Mammary microvascular endothelial cell (primary cell): ENCODE measurements around the gene TAS2R39. TPM values are rescaled to one million over a fixed set of nuclear protein-coding genes. Genes with fewer than 3 reads are reported as not detected.

Experiments used
- total RNA-seq: library from RNA; depleted of rRNA; stranded (reverse); fragments of >200 nt; gene quantifications from 2 replicates; pipeline ENCODE4 v1.2.3, GENCODE V29; 2015

TAS2R39 gene
- not detected in 2 replicates for total RNA-seq

GRCh38 chr7:143183024-143183423 lies at the start of gene TAS2R39:
TAS2R39 (plus strand) TSS chr7:143183419; CDS start chr7:143183419, 0 bp downstream.

GRCh38 chr7:143221737-143222136 lies 38.5 kb downstream of the TAS2R39 start, which contains the start of gene TAS2R40:
TAS2R40 (plus strand) TSS chr7:143222037; CDS start chr7:143222079, 42 bp downstream.

Other genes with a start within 250 kb of the TAS2R39 start
- gene TRPV5, start 249.7 kb upstream of the TAS2R39 start, total RNA-seq, result not detected in 2 replicates
- not detected in 2 replicates for gene LLCFC1, start 243.9 kb upstream of the TAS2R39 start, total RNA-seq
- gene KEL, start 221.1 kb upstream of the TAS2R39 start, total RNA-seq, result not detected in 2 replicates
- gene OR9A2, start 156.3 kb upstream of the TAS2R39 start, total RNA-seq, result not detected in 2 replicates
- gene OR6V1, start 131.1 kb upstream of the TAS2R39 start, total RNA-seq, result not detected in 2 replicates
- not detected in 2 replicates for gene PIP, start 51.3 kb upstream of the TAS2R39 start, total RNA-seq
- not detected in 2 replicates for gene TAS2R40, start 38.6 kb downstream of the TAS2R39 start, total RNA-seq
- gene GSTK1, start 80.0 kb downstream of the TAS2R39 start, total RNA-seq, result 142 and 159 TPM in 2 replicates
- not detected in 2 replicates for gene TMEM139, start 101.5 kb downstream of the TAS2R39 start, total RNA-seq
- gene CASP2, start 104.9 kb downstream of the TAS2R39 start, total RNA-seq, result 13.2 and 13.4 TPM in 2 replicates
- not detected in 2 replicates for gene CLCN1, start 132.7 kb downstream of the TAS2R39 start, total RNA-seq
- gene FAM131B, start 179.3 kb downstream of the TAS2R39 start, total RNA-seq, result 0.54 and 1.2 TPM in 2 replicates
- gene ZYX, start 197.9 kb downstream of the TAS2R39 start, total RNA-seq, result 244 and 257 TPM in 2 replicates
- gene EPHA1, start 225.4 kb downstream of the TAS2R39 start, total RNA-seq, result 0.07 TPM in 1 of 2 replicates, not detected in the other